SK-N-MC (cell line): Measurements from ENCODE around the gene DSCAML1.
A peak's percentile ranks its signal among the peaks of the same experiment; 100 is the strongest.

ENCODE experiments used
- EZH2 ChIP-seq: fragments of 200-600 bp; sonication (generic); IDR thresholded peaks from one replicate; pipeline ENCODE4 v1.6.1; 2017; ENCODE audit warnings: antibody characterized with exemption
- FOXP2 ChIP-seq: optimal IDR thresholded peaks from 2 replicates; pipeline ENCODE3; 2011; ENCODE audit warnings: mild to moderate bottlenecking, moderate library complexity; ENCODE audit not compliant: insufficient read depth; ENCODE audit errors: extremely low read length, control extremely low read depth
- POLR2AphosphoS5 ChIP-seq: IDR thresholded peaks from 2 replicates; pipeline ENCODE4 v1.6.1; 2012; ENCODE audit warnings: mild to moderate bottlenecking, low read depth, low read length, borderline replicate concordance

DNA sequence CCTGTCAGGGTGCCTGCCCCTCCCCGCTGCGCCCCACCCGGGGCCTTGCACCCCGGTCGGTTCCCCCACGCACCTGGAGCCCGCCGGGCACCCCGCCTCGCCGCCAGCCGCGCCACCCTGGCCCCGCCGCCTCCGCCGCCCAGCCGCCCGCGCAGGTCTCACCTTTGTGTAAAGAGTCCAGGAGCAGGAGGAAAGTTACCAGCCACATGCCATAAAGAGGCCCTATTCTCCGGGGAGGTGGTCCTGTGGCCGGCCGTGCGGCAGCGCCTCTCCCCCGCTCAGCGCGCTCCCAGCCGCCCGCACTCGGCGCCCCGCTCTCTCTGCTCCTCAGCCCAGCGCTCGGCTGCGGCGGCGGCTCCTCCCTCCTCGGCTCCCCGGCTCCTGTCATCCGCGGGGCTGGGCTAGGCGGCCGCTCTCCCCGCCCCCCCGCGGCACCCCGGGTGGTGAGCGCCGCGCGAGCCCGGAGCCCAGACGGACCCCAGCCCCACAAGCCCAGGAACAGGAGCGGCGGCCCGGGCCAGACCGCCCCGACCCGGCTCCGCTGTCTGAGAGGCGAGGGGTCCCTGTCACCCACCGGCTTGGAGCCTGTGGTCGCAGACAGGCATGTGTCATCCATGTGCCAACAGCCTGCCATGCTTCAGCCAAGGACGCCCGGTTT is at the start of gene DSCAML1:
- TF ChIP-seq EZH2, result peak; percentile 96
- TF ChIP-seq POLR2AphosphoS5, result no peak
- TF ChIP-seq FOXP2, result no peak
